Uterus (tissue), 2 donors: ENCODE measurements around the gene C11orf86.

Experiments used
- CTCF ChIP-seq, 4 experiments: fragments of 200-600 bp in 2 of 4; fragments of 450-650 bp in 2 of 4; sonication (generic) in 2 of 4; IDR thresholded peaks; one replicate each; pipeline ENCODE4 v1.5.1; 2016 to 2019; ENCODE audit warnings: antibody characterized with exemption in 4 of 4, mild to moderate bottlenecking in 2 of 4, moderate library complexity in 1 of 4
- POLR2A ChIP-seq, 2 donors: fragments of 450-650 bp; IDR thresholded peaks; one replicate each; pipeline ENCODE4 v1.6.1; 2016; ENCODE audit warnings: antibody characterized with exemption in 2 of 2, mild to moderate bottlenecking in 1 of 2, moderate library complexity in 1 of 2

- TF ChIP-seq CTCF (IDR thresholded peaks at IDR 0.05), result no peak
- TF ChIP-seq POLR2A (IDR thresholded peaks at IDR 0.05), result no peak
These were observed 16.9 kb downstream of the C11orf86 start for GRCh38 chr11:66992041-66992440.
